Endothelial cell of umbilical vein (primary cell): ENCODE data around the gene GPHB5. TPM values are rescaled to one million over a fixed set of nuclear protein-coding genes. Genes with fewer than 3 reads are reported as not detected.

ENCODE experiments used
- BruUV-seq: library from RNA; stranded (reverse); fragments of 400-500 nt; replicated peaks from 2 replicates; lab custom pipeline; 2021; lab: Mats Ljungman, UMichigan
- CTCF ChIA-PET: fragments of 300-600, 350-600 bp; sonication (Branson Sonifier 250); formaldehyde crosslinking; loops from one replicate; lab custom pipeline; 2021; ENCODE audit warnings: antibody characterized with exemption, inconsistent platforms; lab: Charles Lee
- POLR2A ChIA-PET: fragments of 300-600, 350-600 bp; sonication (Branson Sonifier 250); formaldehyde crosslinking; loops from one replicate; lab custom pipeline; 2021; ENCODE audit warnings: antibody characterized with exemption, inconsistent platforms; lab: Charles Lee
- DNase-seq: peaks from one replicate; pipeline ENCODE4 v3.0.0-alpha.2; 2011; ENCODE audit warnings: low read depth, low spot score
- FAIRE-seq: peaks from 2 replicates; lab custom pipeline; 2011; peaks lifted over from hg19 to GRCh38; lab: Jason Lieb, UNC
- H2AFZ ChIP-seq: 2 replicates; pipeline ENCODE4 v1.6.0; 2012; ENCODE audit warnings: low read depth, low read length, control low read depth, inconsistent platforms
- H3K27ac ChIP-seq: 2 replicates; pipeline ENCODE4 v1.5.1; 2011; ENCODE audit warnings: low read depth, mild to moderate bottlenecking, control low read depth, low read length, moderate library complexity; ENCODE audit not compliant: insufficient read depth
- H3K27me3 ChIP-seq, 2 experiments: 2 replicates each; pipeline versions ENCODE4 v1.6.0 to v1.6.1; 2011; ENCODE audit warnings: low read length in 2 of 2, mixed read lengths in 1 of 2; ENCODE audit not compliant: control insufficient read depth in 2 of 2, insufficient read depth in 2 of 2
- H3K36me3 ChIP-seq, 2 experiments: 2 replicates in 1 of 2; 3 replicates in 1 of 2; pipeline ENCODE4 v1.5.1; 2011; ENCODE audit warnings: low read length in 2 of 2, mild to moderate bottlenecking in 1 of 2, moderate library complexity in 1 of 2; ENCODE audit not compliant: control insufficient read depth in 2 of 2, insufficient read depth in 2 of 2; ENCODE audit errors: extremely low read depth in 1 of 2
- H3K4me1 ChIP-seq: 3 replicates; pipeline ENCODE4 v1.5.1; 2011; ENCODE audit warnings: mild to moderate bottlenecking, low read length; ENCODE audit not compliant: control insufficient read depth, insufficient read depth; ENCODE audit errors: extremely low read depth
- H3K4me2 ChIP-seq: 2 replicates; pipeline ENCODE4 v1.6.1; 2011; ENCODE audit warnings: low read length, control low read depth, mixed read lengths; ENCODE audit not compliant: insufficient read depth
- H3K4me3 ChIP-seq, 3 experiments: fragments of 200-600 bp in 1 of 3; sonication (generic), shearing (Covaris generic) in 1 of 3; replicated peaks in 1 of 3; 2 replicates each; pipeline ENCODE4 v1.5.1; 2011 to 2016; ENCODE audit warnings: control low read depth in 3 of 3, low read length in 3 of 3, mild to moderate bottlenecking in 2 of 3, inconsistent platforms in 1 of 3, low read depth in 1 of 3, moderate library complexity in 1 of 3; ENCODE audit not compliant: insufficient read depth in 1 of 3
- H3K79me2 ChIP-seq: 2 replicates; pipeline ENCODE4 v1.6.0; 2012; ENCODE audit warnings: low read length, inconsistent platforms; ENCODE audit not compliant: control insufficient read depth, insufficient read depth
- H3K9ac ChIP-seq: replicated peaks from 2 replicates; pipeline ENCODE3; 2011; ENCODE audit warnings: low read length, control low read depth; ENCODE audit not compliant: insufficient read depth; ENCODE audit errors: extremely low read depth
- H3K9me1 ChIP-seq: replicated peaks from 3 replicates; pipeline ENCODE4 v1.6.0; 2011; ENCODE audit warnings: mild to moderate bottlenecking, low read length; ENCODE audit not compliant: control insufficient read depth, insufficient read depth; ENCODE audit errors: extremely low read depth
- H3K9me3 ChIP-seq: replicated peaks from 2 replicates; pipeline ENCODE4 v1.5.1; 2012; ENCODE audit warnings: low read length, inconsistent platforms; ENCODE audit not compliant: control insufficient read depth, insufficient read depth
- H4K20me1 ChIP-seq: replicated peaks from 2 replicates; pipeline ENCODE3; 2011; ENCODE audit warnings: mild to moderate bottlenecking, low read length; ENCODE audit not compliant: control insufficient read depth, insufficient read depth; ENCODE audit errors: extremely low read depth
- EZH2 ChIP-seq: IDR thresholded peaks from 2 replicates; pipeline ENCODE4 v1.6.1; 2012; ENCODE audit warnings: borderline replicate concordance, low read depth, mild to moderate bottlenecking, moderate library complexity, low read length, inconsistent platforms; ENCODE audit not compliant: severe bottlenecking
- FOS ChIP-seq: IDR thresholded peaks from 2 replicates; pipeline ENCODE4 v1.6.1; 2011; ENCODE audit warnings: mild to moderate bottlenecking, low read length, moderate library complexity, borderline replicate concordance; ENCODE audit not compliant: insufficient read depth
- GATA2 ChIP-seq: IDR thresholded peaks from 2 replicates; pipeline ENCODE4 v1.7.0; 2011; ENCODE audit warnings: low read depth, mild to moderate bottlenecking, moderate library complexity, mixed read lengths, low read length; ENCODE audit not compliant: insufficient read length, insufficient read depth
- JUN ChIP-seq: IDR thresholded peaks from 2 replicates; pipeline ENCODE4 v1.6.1; 2011; ENCODE audit warnings: borderline replicate concordance, low read depth; ENCODE audit not compliant: insufficient read length, insufficient read depth
- MYC ChIP-seq: IDR thresholded peaks from one replicate; pipeline ENCODE4 v1.6.1; 2011; ENCODE audit warnings: mild to moderate bottlenecking, low read depth, low read length
- POLR2A ChIP-seq: IDR thresholded peaks from 2 replicates; pipeline ENCODE4 v1.6.1; 2012; ENCODE audit warnings: low read depth, mild to moderate bottlenecking, control low read depth, low read length
- POLR2AphosphoS5 ChIP-seq: IDR thresholded peaks from 2 replicates; pipeline ENCODE4 v1.6.1; 2012; ENCODE audit warnings: low read depth, mild to moderate bottlenecking, control low read depth, low read length, moderate library complexity; ENCODE audit not compliant: insufficient read depth
- dilution Hi-C: fragments of 300-500 bp; cut with MboI; formaldehyde crosslinking; loops from one replicate; pipeline ENCODE4 v1.15.0; 2019; ENCODE audit warnings: low sequenced_read_pairs; ENCODE audit not compliant: extremely low pct_ligation_motif_present
- intact Hi-C: fragments of 100-400 bp; cut with micrococcal nuclease; formaldehyde crosslinking; loops from one replicate; pipeline ENCODE4 v1.10.0; 2022
- polyA plus RNA-seq, 4 experiments: library from polyadenylated mRNA; depleted of rRNA in 3 of 4; stranded (reverse) in 3 of 4; unstranded in 1 of 4; fragments of >200 nt; gene quantifications; 2 replicates each; pipeline versions ENCODE4 v1.2.1 to v1.2.3, GENCODE V29; 2011 to 2012; ENCODE audit warnings: missing spikeins in 1 of 4
- total RNA-seq: library from RNA; stranded (reverse); gene quantifications from 2 replicates; pipeline ENCODE4 v1.2.3, GENCODE V29; 2021
- TF ChIP-seq, protein P1 (sequence below): IDR thresholded peaks from 2 replicates; pipeline ENCODE4 v1.6.1; 2011; ENCODE audit not compliant: insufficient read depth, insufficient read length
- TF ChIP-seq, protein P2 (sequence below), 2 donors: IDR thresholded peaks; 1 replicate in 1 of 2; 2 replicates in 1 of 2; pipeline ENCODE4 v1.5.1; 2011; ENCODE audit warnings: low read length in 2 of 2, mild to moderate bottlenecking in 2 of 2, moderate library complexity in 2 of 2, control low read depth in 1 of 2, inconsistent platforms in 1 of 2, low read depth in 1 of 2; ENCODE audit not compliant: insufficient read depth in 1 of 2; ENCODE audit errors: extremely low read depth in 1 of 2

The GPHB5 gene
- total and polyA plus RNA-seq, 2 donors (not counting 3 experiments of a cell fraction or from before 2014, with no cell fraction given), result not detected

DNA sequence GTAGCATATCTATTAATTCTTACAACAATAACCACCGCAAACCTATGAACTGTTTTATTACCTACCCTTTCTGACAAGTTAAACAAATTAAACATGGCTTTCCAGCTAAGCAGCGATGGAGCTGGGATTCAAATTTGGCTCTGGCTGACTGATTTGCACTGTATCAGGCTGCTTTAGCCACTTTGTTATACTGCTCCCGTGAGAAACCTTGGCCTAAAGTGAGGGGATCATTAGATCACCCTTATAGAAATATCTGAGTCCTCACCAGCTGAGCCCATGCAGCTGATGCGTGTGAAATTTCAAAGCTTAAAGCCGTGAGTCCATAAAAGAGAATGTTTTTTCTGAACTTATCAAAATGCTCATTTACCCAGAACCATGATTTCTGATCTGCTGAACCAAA, 8.1 kb upstream of the GPHB5 start:
- DNase-seq, result no peak
- dilution Hi-C loops, result no loop called here
- CTCF ChIA-PET, result interaction anchor here (0.9 kb wide), 1 partner anchor 27 kb away, joined by 3 read pairs; no protein-coding TSS in a partner anchor

More for the DNA sequence above, 8.1 kb upstream of the GPHB5 start:
- BruUV-seq, result no TSS peak
- no peak overlapping the region for H3K9ac ChIP-seq
- TF ChIP-seq, protein P1, sequence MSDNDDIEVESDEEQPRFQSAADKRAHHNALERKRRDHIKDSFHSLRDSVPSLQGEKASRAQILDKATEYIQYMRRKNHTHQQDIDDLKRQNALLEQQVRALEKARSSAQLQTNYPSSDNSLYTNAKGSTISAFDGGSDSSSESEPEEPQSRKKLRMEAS, result no peak
- TF ChIP-seq FOS (no peak), POLR2A (no peak), JUN (no peak), GATA2 (no peak), POLR2AphosphoS5 (no peak), MYC (no peak), EZH2 (no peak)
- TF ChIP-seq, protein P2, sequence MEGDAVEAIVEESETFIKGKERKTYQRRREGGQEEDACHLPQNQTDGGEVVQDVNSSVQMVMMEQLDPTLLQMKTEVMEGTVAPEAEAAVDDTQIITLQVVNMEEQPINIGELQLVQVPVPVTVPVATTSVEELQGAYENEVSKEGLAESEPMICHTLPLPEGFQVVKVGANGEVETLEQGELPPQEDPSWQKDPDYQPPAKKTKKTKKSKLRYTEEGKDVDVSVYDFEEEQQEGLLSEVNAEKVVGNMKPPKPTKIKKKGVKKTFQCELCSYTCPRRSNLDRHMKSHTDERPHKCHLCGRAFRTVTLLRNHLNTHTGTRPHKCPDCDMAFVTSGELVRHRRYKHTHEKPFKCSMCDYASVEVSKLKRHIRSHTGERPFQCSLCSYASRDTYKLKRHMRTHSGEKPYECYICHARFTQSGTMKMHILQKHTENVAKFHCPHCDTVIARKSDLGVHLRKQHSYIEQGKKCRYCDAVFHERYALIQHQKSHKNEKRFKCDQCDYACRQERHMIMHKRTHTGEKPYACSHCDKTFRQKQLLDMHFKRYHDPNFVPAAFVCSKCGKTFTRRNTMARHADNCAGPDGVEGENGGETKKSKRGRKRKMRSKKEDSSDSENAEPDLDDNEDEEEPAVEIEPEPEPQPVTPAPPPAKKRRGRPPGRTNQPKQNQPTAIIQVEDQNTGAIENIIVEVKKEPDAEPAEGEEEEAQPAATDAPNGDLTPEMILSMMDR (IDR thresholded peaks at IDR 0.05; ENCODE audit: extremely low read depth in 1 of 2, insufficient read depth in 1 of 2, low read depth in 1 of 2, low read length in 2 of 2), result no peak
- H3K9me1 ChIP-seq, result no peaks in the 10 kb centered on the region
- no peaks in the 10 kb centered on the region for H3K36me3 ChIP-seq
- H3K27me3 ChIP-seq, result peaks cover 12 to 15% of the 10 kb centered on the region in 2 experiments
- H3K9me3 ChIP-seq, result no peaks in the 10 kb centered on the region
- no peak overlapping the region for H3K4me3 ChIP-seq
- POLR2A ChIA-PET, result no interaction called here
- H4K20me1 ChIP-seq, result no peaks in the 10 kb centered on the region
- no peaks in the 10 kb centered on the region for H3K4me1 ChIP-seq
- intact Hi-C loops, result no loop called here
- no peak overlapping the region for H3K4me2 ChIP-seq
- no peak for FAIRE-seq
- H2AFZ ChIP-seq, result no peak overlapping the region
- H3K79me2 ChIP-seq, result no peaks in the 10 kb centered on the region
- no peak overlapping the region for H3K27ac ChIP-seq
